Upper lobe of left lung (tissue), 4 donors: ENCODE results near the gene DBH.

Experiments
- CTCF ChIP-seq, 6 experiments: fragments of 450-650 bp in 4 of 6; fragments of 200-600 bp in 2 of 6; sonication (generic) in 2 of 6; IDR thresholded peaks; one replicate each; pipeline ENCODE4 v1.5.1; 2016 to 2019; ENCODE audit warnings: antibody characterized with exemption in 6 of 6
- POLR2AphosphoS5 ChIP-seq, 2 donors: sonication (generic); formaldehyde crosslinking; IDR thresholded peaks; one replicate each; pipeline ENCODE4 v1.5.1; 2017; ENCODE audit warnings: antibody characterized with exemption in 2 of 2

- no peak for TF ChIP-seq CTCF (IDR thresholded peaks at IDR 0.05)
- no peak for TF ChIP-seq POLR2AphosphoS5 (IDR thresholded peaks at IDR 0.05)
Observed at GRCh38 chr9:133680976-133681657, 45.0 kb downstream of the DBH start.
